Fibroblast of skin of abdomen (primary cell): ENCODE measurements around the gene GPC1.

Experiments used
- DNase-seq: peaks from one replicate; pipeline ENCODE4 v3.0.0-alpha.2; 2013

GPC1 gene

GRCh38 chr2:240412211-240412861 is 23.1 kb upstream of the GPC1 start:
- DNase-seq = no peak

GRCh38 chr2:240412975-240413812 is 22.3 kb upstream of the GPC1 start:
- no peak for DNase-seq

- DNase-seq = no peak
Observed at GRCh38 chr2:240413813-240414429, 21.5 kb upstream of the GPC1 start.

GRCh38 chr2:240416821-240417220 is 18.6 kb upstream of the GPC1 start:
- no peak for DNase-seq

GRCh38 chr2:240418311-240418710 is 17.2 kb upstream of the GPC1 start:
- DNase-seq = no peak

GRCh38 chr2:240419271-240419670 is 16.2 kb upstream of the GPC1 start:
- no peak for DNase-seq

- DNase-seq = no peak
Observed at GRCh38 chr2:240419723-240420122, 15.7 kb upstream of the GPC1 start.

GRCh38 chr2:240420206-240421104 is 15.0 kb upstream of the GPC1 start:
- DNase-seq = no peak

- DNase-seq = no peak
Observed at GRCh38 chr2:240421381-240421780, 14.1 kb upstream of the GPC1 start.

- no peak for DNase-seq
Observed at GRCh38 chr2:240422658-240423329, 12.7 kb upstream of the GPC1 start.

GRCh38 chr2:240423788-240424191 is 11.7 kb upstream of the GPC1 start:
- DNase-seq = no peak

GRCh38 chr2:240424341-240425235 is 10.9 kb upstream of the GPC1 start:
- DNase-seq = no peak

GRCh38 chr2:240425236-240425615 is 10.2 kb upstream of the GPC1 start:
- DNase-seq = no peak

- no peak for DNase-seq
Observed at GRCh38 chr2:240425697-240426096, 9.8 kb upstream of the GPC1 start.

- DNase-seq = no peak
Observed at GRCh38 chr2:240426845-240427721, 8.4 kb upstream of the GPC1 start.

GRCh38 chr2:240427729-240428128 is 7.7 kb upstream of the GPC1 start:
- DNase-seq = no peak

GRCh38 chr2:240428245-240428644 is 7.2 kb upstream of the GPC1 start:
- no peak for DNase-seq

GRCh38 chr2:240429341-240429871 is 6.1 kb upstream of the GPC1 start:
- DNase-seq = no peak

GRCh38 chr2:240429872-240430491 is 5.5 kb upstream of the GPC1 start:
- no peak for DNase-seq
